PC-3 (cell line): ENCODE results near the gene RPL39.

Experiments used
- CTCF ChIP-seq: fragments of 300-600 bp; sonication (generic); conservative IDR thresholded peaks from 2 replicates; pipeline ENCODE4 v1.5.1; 2017; ENCODE audit warnings: antibody characterized with exemption, low read depth, mild to moderate bottlenecking, low read length
- EZH2 ChIP-seq: fragments of 300-600 bp; sonication (generic); IDR thresholded peaks from one replicate; pipeline ENCODE4 v1.6.1; 2017; ENCODE audit warnings: antibody characterized with exemption, mild to moderate bottlenecking, low read length; ENCODE audit not compliant: unreplicated experiment
- EZH2phosphoT487 ChIP-seq: fragments of 300-600 bp; sonication (generic); IDR thresholded peaks from 2 replicates; pipeline ENCODE4 v1.6.1; 2018; ENCODE audit warnings: mild to moderate bottlenecking, antibody characterized with exemption, low read length, borderline replicate concordance

GRCh38 chrX:119833905-119834304 is 42.5 kb upstream of the RPL39 start:
- TF ChIP-seq EZH2 (no peak), CTCF (no peak), EZH2phosphoT487 (no peak)
